ENCODE data around the gene B4GALNT2. TPM values are rescaled to one million over a fixed set of nuclear protein-coding genes. Genes with fewer than 3 reads are reported as not detected.

Gene B4GALNT2
- polyA plus RNA-seq, 3 donors = not detected

DNA sequence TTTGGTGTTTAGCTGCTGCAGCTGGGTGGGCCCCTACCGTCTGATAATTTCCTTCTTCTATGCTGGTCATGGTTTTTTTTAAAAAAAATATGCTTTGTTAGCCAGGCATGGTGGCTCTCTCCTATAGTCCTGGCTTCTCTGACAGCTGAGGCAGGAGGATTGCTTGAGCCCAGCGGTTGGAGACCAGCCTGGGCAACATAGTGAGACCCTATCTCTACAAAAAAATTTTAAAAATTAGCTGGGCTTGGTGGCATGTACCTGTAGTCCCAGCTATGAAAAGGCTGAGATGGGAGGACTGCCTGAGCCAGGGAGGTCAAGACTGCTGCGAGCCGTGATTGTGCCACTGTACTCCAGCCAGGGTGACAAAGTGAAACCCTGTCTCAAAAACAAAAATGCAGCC is 19.4 kb downstream of the B4GALNT2 start:
- Mint-ChIP-seq H3K27me3 (ENCODE audit: low read depth in 3 of 3) (peaks cover 12 to 34% (median 14%) of the 10 kb centered on the region in 3 donors), H3K9me3 (peaks cover 0 to 2% (median 0%) of the 10 kb centered on the region in 7 donors), H3K27ac (no peak overlapping the region), H3K4me3 (no peak overlapping the region), H3K4me1 (no peaks in the 10 kb centered on the region), H3K36me3 (no peaks in the 10 kb centered on the region)
- Histone ChIP-seq H3K27ac (ENCODE audit: low read depth in 1 of 2, low read length in 2 of 2) (no peak overlapping the region), H3K9me3 (replicated peaks in 1 of 2; ENCODE audit: control insufficient read depth in 1 of 2, insufficient read depth in 1 of 2, low read length in 2 of 2) (no peaks in the 10 kb centered on the region), H4K20me1 (ENCODE audit: insufficient read depth, low read length) (no peaks in the 10 kb centered on the region), H3K36me3 (replicated peaks in 1 of 2; ENCODE audit: control insufficient read depth in 1 of 2, insufficient read depth in 2 of 2, low read length in 2 of 2) (no peaks in the 10 kb centered on the region), H3K27me3 (ENCODE audit: control insufficient read depth in 2 of 2, insufficient read depth in 2 of 2, low read length in 2 of 2) (no peaks in the 10 kb centered on the region), H3K4me2 (replicated peaks; ENCODE audit: extremely low read depth, low read length, poor library complexity, severe bottlenecking) (no peak overlapping the region), H2AFZ (ENCODE audit: insufficient read depth, low read depth, low read length, poor library complexity, severe bottlenecking) (no peak overlapping the region), H3K79me2 (ENCODE audit: insufficient read depth, low read length) (no peaks in the 10 kb centered on the region), H3K4me1 (ENCODE audit: control insufficient read depth in 1 of 2, insufficient read depth in 2 of 2, low read length in 2 of 2) (no peaks in the 10 kb centered on the region), H3K9ac (ENCODE audit: insufficient read depth, low read length, poor library complexity, severe bottlenecking) (no peak overlapping the region), H3K4me3 (replicated peaks in 1 of 3; ENCODE audit: low read depth in 2 of 3, low read length in 3 of 3) (no peak overlapping the region)
- WGBS (ENCODE audit: insufficient coverage) = 79% methylated on average over 3 of the region's 4 CpGs
- TF ChIP-seq, protein P1, sequence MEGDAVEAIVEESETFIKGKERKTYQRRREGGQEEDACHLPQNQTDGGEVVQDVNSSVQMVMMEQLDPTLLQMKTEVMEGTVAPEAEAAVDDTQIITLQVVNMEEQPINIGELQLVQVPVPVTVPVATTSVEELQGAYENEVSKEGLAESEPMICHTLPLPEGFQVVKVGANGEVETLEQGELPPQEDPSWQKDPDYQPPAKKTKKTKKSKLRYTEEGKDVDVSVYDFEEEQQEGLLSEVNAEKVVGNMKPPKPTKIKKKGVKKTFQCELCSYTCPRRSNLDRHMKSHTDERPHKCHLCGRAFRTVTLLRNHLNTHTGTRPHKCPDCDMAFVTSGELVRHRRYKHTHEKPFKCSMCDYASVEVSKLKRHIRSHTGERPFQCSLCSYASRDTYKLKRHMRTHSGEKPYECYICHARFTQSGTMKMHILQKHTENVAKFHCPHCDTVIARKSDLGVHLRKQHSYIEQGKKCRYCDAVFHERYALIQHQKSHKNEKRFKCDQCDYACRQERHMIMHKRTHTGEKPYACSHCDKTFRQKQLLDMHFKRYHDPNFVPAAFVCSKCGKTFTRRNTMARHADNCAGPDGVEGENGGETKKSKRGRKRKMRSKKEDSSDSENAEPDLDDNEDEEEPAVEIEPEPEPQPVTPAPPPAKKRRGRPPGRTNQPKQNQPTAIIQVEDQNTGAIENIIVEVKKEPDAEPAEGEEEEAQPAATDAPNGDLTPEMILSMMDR (IDR thresholded peaks at IDR 0.05) = no peak
- DNase-seq = no peak
- intact Hi-C loops (cut with micrococcal nuclease) = no loop called here

DNA sequence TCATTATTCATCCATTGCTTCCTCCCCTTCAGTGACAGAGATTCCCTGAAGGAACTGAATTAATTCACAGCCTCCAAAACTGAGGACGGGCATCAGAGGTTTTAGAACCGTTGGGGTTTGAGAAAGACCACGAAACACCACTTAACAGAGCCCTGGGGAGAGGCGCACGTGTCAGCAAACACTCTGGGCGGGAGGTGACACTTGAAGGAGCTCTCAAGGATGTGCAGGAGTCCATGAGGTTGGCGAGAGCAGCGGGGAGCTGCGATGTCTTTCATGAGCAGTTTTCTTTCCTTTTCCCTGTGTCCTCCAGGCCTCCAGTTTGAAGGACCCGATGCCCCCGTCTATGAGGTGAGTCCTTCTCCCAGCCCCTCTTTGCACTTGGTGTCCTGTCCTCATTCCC is 23.7 kb downstream of the B4GALNT2 start:
- Mint-ChIP-seq H3K27me3 (ENCODE audit: low read depth in 3 of 3) (peaks cover 12 to 43% (median 42%) of the 10 kb centered on the region in 3 donors), H3K36me3 (no peaks in the 10 kb centered on the region), H3K27ac (no peak overlapping the region), H3K4me3 (no peak overlapping the region), H3K9me3 (no peaks in the 10 kb centered on the region), H3K4me1 (no peaks in the 10 kb centered on the region)
- intact Hi-C loops (cut with micrococcal nuclease) = no loop called here
- H3K4me2 ChIP-seq (replicated peaks; ENCODE audit: extremely low read depth, low read length, poor library complexity, severe bottlenecking) = no peak overlapping the region
- no peak overlapping the region for H3K27ac ChIP-seq (ENCODE audit: low read depth in 1 of 2, low read length in 2 of 2)
- no peaks in the 10 kb centered on the region for H3K36me3 ChIP-seq (replicated peaks in 1 of 2; ENCODE audit: control insufficient read depth in 1 of 2, insufficient read depth in 2 of 2, low read length in 2 of 2)
- 92% methylated on average over 9 of the region's 11 CpGs for WGBS (ENCODE audit: insufficient coverage)
- H3K79me2 ChIP-seq (ENCODE audit: insufficient read depth, low read length) = no peaks in the 10 kb centered on the region
- H4K20me1 ChIP-seq (ENCODE audit: insufficient read depth, low read length) = no peaks in the 10 kb centered on the region
- no peak overlapping the region for H3K9ac ChIP-seq (ENCODE audit: insufficient read depth, low read length, poor library complexity, severe bottlenecking)
- H3K4me1 ChIP-seq (ENCODE audit: control insufficient read depth in 1 of 2, insufficient read depth in 2 of 2, low read length in 2 of 2) = no peaks in the 10 kb centered on the region
- no peak overlapping the region for H3K4me3 ChIP-seq (replicated peaks in 1 of 3; ENCODE audit: low read depth in 2 of 3, low read length in 3 of 3)
- no peak overlapping the region for H2AFZ ChIP-seq (ENCODE audit: insufficient read depth, low read depth, low read length, poor library complexity, severe bottlenecking)
- DNase-seq = no peak
- H3K9me3 ChIP-seq (replicated peaks in 1 of 2; ENCODE audit: control insufficient read depth in 1 of 2, insufficient read depth in 1 of 2, low read length in 2 of 2) = no peaks in the 10 kb centered on the region
- TF ChIP-seq, protein P1 (IDR thresholded peaks at IDR 0.05) = no peak
- peaks cover 0 to 5% of the 10 kb centered on the region in 2 donors for H3K27me3 ChIP-seq (ENCODE audit: control insufficient read depth in 2 of 2, insufficient read depth in 2 of 2, low read length in 2 of 2)
